NCI-H146 (cell line): ENCODE data around the gene RCBTB2.
"Not testable (repeated sequence)": the region's sequence is repeated elsewhere in the genome, so short reads cannot be mapped to it uniquely, and the experiment has no call there.

ENCODE experiments used
- DNase-seq: peaks from one replicate; lab custom pipeline; 2025; lab: John Stamatoyannopoulos, UW

The RCBTB2 gene

GRCh38 chr13:48494874-48495273, 38.0 kb downstream of the RCBTB2 start:
- no peak for DNase-seq

- DNase-seq = no peak
Measured at GRCh38 chr13:48493851-48494250, 39.0 kb downstream of the RCBTB2 start.

GRCh38 chr13:48493066-48493765, 39.7 kb downstream of the RCBTB2 start:
- no peak for DNase-seq

GRCh38 chr13:48492470-48493065, 40.3 kb downstream of the RCBTB2 start:
- no peak for DNase-seq

- DNase-seq = no peak
Measured at GRCh38 chr13:48492096-48492440, 40.8 kb downstream of the RCBTB2 start.

- no peak for DNase-seq
Measured at GRCh38 chr13:48491423-48492095, 41.3 kb downstream of the RCBTB2 start.

- no peak for DNase-seq
Measured at GRCh38 chr13:48490241-48490640, 42.6 kb downstream of the RCBTB2 start.

- DNase-seq = no peak
Measured at GRCh38 chr13:48489666-48490065, 43.2 kb downstream of the RCBTB2 start.

- no peak for DNase-seq
Measured at GRCh38 chr13:48488995-48489394, 43.9 kb downstream of the RCBTB2 start.

- DNase-seq = no peak
Measured at GRCh38 chr13:48487968-48488367, 44.9 kb downstream of the RCBTB2 start.

- DNase-seq = no peak
Measured at GRCh38 chr13:48486836-48487235, 46.0 kb downstream of the RCBTB2 start.

GRCh38 chr13:48486362-48486761, 46.5 kb downstream of the RCBTB2 start:
- DNase-seq = no peak

GRCh38 chr13:48485432-48485831, 47.4 kb downstream of the RCBTB2 start:
- DNase-seq = no peak

GRCh38 chr13:48483575-48483974, 49.3 kb downstream of the RCBTB2 start:
- DNase-seq = no peak

GRCh38 chr13:48478391-48478790, 54.5 kb downstream of the RCBTB2 start:
- DNase-seq = no peak

- no peak for DNase-seq
Measured at GRCh38 chr13:48477191-48477855, 55.6 kb downstream of the RCBTB2 start.

- DNase-seq = no peak
Measured at GRCh38 chr13:48476686-48477085, 56.2 kb downstream of the RCBTB2 start.

GRCh38 chr13:48476215-48476614, 56.7 kb downstream of the RCBTB2 start:
- DNase-seq = no peak

GRCh38 chr13:48475230-48475629, 57.6 kb downstream of the RCBTB2 start:
- no peak for DNase-seq

- no peak for DNase-seq
Measured at GRCh38 chr13:48457578-48458242, 75.2 kb downstream of the RCBTB2 start.

GRCh38 chr13:48456546-48456945, 76.3 kb downstream of the RCBTB2 start:
- no peak for DNase-seq

GRCh38 chr13:48451196-48451595, 81.7 kb downstream of the RCBTB2 start:
- not testable (repeated sequence) for DNase-seq
